Upper lobe of left lung (tissue), 4 donors: ENCODE data around the gene KIF1C.

Experiments used
- POLR2AphosphoS5 ChIP-seq, 2 donors: sonication (generic); formaldehyde crosslinking; IDR thresholded peaks; one replicate each; pipeline ENCODE4 v1.5.1; 2017; ENCODE audit warnings: antibody characterized with exemption in 2 of 2
- TF ChIP-seq, protein P1 (sequence below), 6 experiments: fragments of 450-650 bp in 4 of 6; fragments of 200-600 bp in 2 of 6; sonication (generic) in 2 of 6; IDR thresholded peaks; one replicate each; pipeline ENCODE4 v1.5.1; 2016 to 2019; ENCODE audit warnings: antibody characterized with exemption in 6 of 6

DNA sequence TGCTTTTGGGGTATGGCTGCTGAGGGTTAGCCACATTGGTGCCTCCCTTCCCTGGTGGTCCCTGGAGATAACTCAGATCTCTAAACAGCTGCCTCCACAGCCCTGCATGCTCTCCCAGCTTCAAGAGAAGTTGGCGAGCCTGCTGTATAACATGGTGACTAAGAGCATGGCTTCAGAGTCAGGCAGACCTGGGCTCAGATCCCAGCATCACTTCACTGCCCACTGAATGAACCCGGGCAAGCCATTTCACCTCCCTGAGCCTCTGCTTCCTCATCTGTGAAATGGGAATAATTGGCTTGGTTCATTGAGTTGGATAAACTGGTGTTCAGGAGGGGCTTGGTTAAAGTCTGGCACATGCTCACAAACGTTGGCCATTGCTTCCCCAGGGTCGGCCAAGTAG lies 16.6 kb downstream of the KIF1C start:
- TF ChIP-seq, protein P1, sequence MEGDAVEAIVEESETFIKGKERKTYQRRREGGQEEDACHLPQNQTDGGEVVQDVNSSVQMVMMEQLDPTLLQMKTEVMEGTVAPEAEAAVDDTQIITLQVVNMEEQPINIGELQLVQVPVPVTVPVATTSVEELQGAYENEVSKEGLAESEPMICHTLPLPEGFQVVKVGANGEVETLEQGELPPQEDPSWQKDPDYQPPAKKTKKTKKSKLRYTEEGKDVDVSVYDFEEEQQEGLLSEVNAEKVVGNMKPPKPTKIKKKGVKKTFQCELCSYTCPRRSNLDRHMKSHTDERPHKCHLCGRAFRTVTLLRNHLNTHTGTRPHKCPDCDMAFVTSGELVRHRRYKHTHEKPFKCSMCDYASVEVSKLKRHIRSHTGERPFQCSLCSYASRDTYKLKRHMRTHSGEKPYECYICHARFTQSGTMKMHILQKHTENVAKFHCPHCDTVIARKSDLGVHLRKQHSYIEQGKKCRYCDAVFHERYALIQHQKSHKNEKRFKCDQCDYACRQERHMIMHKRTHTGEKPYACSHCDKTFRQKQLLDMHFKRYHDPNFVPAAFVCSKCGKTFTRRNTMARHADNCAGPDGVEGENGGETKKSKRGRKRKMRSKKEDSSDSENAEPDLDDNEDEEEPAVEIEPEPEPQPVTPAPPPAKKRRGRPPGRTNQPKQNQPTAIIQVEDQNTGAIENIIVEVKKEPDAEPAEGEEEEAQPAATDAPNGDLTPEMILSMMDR (IDR thresholded peaks at IDR 0.05), result no peak
- TF ChIP-seq POLR2AphosphoS5 (IDR thresholded peaks at IDR 0.05), result no peak
